ENCODE measurements around the gene DMBX1.
A peak's percentile ranks its signal among the peaks of the same experiment; 100 is the strongest.

DMBX1 gene

GRCh38 chr1:46489638-46490405 lies at the start of gene DMBX1:
Gene DMBX1 (plus strand): TSS chr1:46489836. CDS start chr1:46507011, 17,175 bp downstream.
- peak; percentile 60 for DNase-seq

DNA sequence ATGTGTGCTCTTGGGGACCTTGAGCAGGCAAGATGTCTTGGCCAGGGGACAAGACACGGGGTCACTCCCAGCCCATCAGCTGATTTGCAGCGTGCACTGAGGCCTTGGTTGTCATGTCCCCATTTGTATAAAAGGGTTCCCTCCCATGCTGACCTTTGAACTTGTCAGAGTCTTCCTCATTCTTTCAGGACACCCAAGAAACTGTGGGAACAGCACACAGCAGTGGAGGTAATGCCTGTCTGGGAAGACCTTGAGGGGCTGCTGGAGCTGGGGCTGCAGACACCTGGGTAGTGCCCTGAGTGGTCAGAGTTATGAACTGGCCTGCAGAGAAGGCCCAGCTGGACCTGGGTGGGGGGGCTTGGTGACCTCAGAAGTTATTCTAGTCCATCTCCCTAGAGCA lies 49.2 kb upstream of the DMBX1 start:
- DNase-seq: no peak

DNA sequence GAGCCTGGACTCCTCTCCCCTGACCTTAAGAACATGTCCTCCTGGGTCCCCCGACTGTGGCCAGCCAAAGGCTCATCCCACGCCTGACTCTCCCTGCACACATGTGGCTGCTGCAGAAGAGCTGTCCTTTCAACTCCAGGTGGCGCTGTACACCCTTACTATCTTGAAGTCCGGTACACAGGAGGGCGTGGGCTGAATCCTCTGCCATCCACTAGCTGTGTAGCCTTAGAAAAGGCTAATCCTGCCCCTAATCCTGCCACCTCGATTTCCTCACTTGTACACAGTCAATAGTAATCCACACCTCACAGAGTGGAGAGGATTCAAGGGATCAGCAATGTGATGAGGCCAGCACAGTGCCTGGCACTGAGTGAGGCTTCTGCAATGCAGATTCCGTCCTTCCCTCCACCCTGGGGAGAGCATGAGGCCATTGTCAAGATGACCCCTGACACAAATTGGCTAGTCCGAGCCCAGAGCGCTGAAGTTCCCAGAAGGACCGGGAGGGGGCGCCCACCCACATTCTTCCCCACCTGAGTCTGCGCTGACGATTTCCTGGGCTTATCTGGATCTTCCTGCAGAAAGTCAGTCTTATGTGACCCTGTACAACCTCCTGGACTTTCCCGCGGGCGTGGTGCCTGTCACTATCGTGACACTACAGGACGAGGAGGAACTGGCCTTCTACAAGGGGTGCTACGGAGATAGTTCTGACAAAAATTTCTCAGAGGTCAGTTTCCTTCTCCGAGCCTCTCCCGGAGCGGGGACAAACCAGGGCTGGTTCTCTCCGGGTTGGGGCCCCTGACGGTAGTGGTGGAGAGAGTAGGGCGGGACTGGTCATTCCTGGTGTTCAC lies 47.1 kb upstream of the DMBX1 start:
- peak; percentile 90 for DNase-seq

GRCh38 chr1:46444466-46444865 lies 45.2 kb upstream of the DMBX1 start:
- no peak for DNase-seq

GRCh38 chr1:46445773-46446256 lies 43.8 kb upstream of the DMBX1 start:
- no peak for DNase-seq

DNA sequence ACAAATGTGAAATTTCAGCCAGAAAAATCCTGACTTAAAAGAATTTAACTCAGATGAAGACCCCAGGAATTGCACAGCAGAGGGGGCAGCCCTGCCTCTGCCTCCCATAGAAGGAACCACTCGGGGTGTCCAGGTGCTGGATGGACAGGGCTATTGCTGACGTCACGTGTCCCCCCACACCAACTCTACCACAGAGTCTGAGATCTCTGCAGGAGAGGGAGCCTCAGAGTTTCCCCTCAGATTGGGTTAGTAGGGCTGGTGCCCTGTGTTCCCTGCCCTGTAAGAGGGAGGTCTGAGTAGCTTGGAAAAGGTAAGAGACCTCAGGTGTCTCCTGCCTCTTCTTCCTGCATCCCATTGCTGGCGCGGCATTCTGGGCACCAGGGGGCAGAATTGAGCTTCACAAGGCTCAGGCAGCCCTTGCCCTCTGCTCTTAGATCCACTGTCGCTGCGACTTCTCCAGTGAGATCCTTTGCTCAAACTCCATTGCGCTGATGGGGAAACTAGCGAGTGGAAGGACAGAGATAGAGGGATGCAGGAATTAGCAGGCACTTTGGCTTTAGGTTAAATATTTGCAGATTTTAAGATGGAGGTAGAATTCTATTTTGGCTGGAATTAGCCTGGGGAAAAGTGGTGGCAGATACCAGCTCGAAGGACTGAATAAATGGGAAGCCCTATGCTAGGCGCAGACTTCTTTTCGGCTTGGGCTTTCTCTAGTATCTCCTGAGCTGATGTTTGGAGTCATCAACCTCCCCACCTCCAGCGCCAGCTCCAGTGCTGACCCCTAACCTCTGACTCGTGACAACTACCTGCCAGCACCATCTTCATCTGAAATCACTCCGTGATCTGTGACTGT lies 42.8 kb upstream of the DMBX1 start:
- DNase-seq: peak; percentile 93

- DNase-seq: no peak
Observed at GRCh38 chr1:46447499-46448108, 42.0 kb upstream of the DMBX1 start.

- DNase-seq: no peak
Observed at GRCh38 chr1:46448109-46448911, 41.3 kb upstream of the DMBX1 start.

DNA sequence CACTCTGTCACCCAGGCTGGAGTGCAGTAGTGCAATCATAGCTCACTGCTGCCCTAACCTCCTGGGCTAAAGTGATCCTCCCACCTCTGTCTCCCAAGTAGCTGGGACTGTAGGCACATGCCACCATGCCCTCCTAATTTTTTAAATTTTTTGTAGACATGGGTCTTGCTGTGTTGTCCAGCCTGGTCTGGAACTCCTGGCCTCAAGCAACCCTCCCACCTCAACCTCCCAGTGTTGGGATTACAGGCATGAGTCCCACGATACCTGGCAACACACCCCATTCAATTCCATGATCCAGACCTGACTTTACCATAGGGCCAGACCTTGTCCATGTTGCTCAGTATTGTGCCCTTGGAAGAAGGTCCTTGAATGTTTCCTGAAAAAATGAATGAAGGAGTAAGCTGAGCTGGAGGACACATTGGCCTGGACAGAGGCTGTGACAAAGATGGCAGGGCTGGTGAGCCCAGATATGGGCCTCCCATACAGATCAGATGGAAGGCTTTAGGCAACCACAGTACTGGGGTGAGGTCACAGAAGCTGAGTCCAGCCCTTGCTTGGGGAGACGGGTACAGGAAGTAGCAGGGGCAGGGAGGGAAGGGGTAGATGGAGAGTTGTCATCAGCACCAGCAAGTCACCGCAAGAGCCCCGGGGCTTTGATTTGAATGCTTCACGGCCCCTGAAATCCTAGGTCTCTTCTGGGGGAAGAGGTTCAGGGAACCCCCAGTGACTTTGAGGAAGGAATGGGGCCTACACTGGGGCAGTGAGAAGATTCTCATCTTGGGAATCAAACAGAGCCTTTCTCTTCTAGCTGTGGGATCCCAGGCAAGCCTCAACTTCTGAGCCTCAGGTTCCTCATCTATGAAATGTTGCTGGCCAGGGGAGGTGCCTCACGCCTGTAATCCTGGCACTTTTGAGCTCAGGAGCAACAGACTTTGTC lies 40.1 kb upstream of the DMBX1 start:
- DNase-seq: no peak

DNA sequence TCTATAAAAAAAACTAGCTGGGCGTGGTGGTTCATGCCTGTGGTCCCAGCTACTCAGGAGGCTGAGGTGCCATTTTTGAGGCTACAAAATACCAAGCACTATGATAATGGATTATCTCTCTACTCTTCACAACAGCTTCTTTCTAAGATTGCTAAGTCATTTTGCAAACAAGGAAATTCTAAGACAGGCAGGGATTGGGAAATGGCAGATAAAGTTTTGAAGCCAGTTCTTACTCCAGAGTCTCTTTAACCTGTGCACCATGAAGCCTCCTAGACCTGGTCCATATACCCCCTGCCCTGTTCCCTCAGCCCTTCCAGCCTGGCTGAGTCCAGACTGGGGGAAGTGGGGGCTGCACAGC lies 39.5 kb upstream of the DMBX1 start:
- DNase-seq: no peak

DNA sequence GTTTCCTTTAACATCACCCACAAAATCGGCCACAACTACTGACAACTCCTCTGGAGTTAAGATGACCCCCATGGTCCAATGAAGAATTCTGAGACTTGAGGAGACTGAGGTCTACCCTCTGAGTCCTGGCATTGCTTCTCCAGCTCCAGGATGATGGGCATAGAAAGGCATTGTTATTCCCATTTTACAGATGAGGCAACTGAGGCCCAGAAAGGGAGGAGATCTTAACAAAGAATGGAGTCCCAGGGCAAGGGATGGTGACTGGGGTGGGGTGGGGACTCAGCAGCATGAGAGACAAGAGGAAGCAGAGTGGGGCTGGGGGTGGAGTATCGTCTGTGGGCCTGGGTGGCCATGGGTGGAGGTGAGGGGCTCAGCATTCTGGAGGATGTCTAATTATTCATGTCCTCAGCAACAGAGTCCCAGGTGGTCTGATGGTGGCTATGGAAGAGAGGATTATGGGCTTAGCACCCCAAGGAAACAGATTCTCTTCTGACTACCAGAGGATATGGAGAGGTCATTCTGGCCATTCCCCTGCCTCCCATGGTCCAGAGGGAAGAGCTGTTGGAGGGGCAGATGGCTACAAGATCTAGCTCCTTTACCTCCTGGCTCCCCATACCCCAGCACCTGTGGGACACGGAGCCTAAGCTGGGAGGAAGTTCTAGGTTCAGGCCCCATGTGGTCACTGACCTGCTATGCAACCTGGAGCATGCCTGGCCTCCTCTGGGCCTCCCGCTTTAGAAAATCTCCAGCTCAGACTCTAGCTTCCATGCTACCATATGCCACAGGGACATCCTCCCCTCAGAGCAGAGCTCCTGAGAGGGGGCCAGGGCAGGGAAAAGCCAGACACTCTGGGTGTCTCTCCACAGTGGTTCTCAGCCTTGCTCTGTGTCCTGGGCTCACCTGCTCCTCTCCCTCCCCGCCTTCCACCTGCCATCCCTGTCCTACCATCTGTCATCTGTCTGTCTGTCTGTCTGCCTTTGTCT lies 37.4 kb upstream of the DMBX1 start:
- DNase-seq: no peak

- no peak for DNase-seq
Observed at GRCh38 chr1:46452931-46453325, 36.7 kb upstream of the DMBX1 start.

- no peak for DNase-seq
Observed at GRCh38 chr1:46453449-46453848, 36.2 kb upstream of the DMBX1 start.

DNA sequence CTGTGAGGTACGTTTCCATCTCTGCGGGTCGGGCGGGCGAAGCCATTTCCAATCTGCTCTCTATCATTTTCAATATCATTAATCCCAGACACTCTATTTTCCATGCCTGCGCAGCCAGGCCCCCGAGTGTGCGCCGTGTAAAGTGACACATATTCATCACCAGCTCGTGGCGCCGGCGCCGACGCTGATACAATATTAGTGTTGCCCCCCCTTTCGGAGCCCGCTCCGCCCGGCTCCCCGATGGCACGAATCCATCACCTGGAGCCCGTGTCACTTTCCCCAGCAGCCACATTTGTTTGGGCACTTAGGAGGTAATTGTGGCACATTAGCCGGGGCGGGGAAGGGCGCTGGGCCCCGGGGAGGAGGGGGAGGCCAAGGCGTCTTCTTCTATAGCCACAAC lies 33.7 kb upstream of the DMBX1 start:
- no peak for DNase-seq

GRCh38 chr1:46456411-46456963 lies 33.1 kb upstream of the DMBX1 start:
- DNase-seq: no peak

- DNase-seq: no peak
Observed at GRCh38 chr1:46457178-46457577, 32.5 kb upstream of the DMBX1 start.

DNA sequence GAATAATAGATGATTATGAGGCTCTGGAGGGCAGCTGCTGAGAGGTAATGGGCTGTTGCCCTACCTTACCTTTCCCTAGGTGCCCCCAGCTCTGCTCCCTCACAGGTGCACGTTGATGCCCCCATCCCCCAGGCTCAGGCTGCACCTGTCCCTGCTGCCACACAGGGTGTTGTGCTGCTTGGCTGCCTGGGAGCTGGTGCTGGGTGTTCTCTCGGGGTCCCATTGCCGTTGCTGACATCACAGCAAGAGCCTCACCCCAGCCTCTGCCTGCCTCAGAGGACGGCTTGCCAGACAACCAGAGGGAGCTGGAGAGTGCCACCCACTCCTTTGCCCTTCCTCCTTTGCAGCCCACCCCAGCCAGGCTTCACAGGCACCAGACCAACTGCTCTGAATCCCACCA lies 31.4 kb upstream of the DMBX1 start:
- DNase-seq: no peak

GRCh38 chr1:46458846-46459245 lies 30.8 kb upstream of the DMBX1 start:
- no peak for DNase-seq

GRCh38 chr1:46459315-46459714 lies 30.3 kb upstream of the DMBX1 start:
- DNase-seq: no peak

Data from stimulated activated CD8-positive, alpha-beta memory T cell treated with anti-CD3 and anti-CD28 coated beads, Interleukin-4, amount 100 ng/mL, for 48 hours (primary cell).